MG63 (cell line): ENCODE results near the gene TSPAN9. TPM values are rescaled to one million over a fixed set of nuclear protein-coding genes. Genes with fewer than 3 reads are reported as not detected.

Experiments
- DNase-seq: peaks from one replicate; pipeline ENCODE4 v3.0.0-alpha.2; 2020
- H3K27me3 ChIP-seq: fragments of 250-450 bp; sonication (Bioruptor Pico); 2 replicates; pipeline ENCODE4 v1.5.1; 2020; ENCODE audit warnings: mild to moderate bottlenecking, moderate library complexity
- H3K36me3 ChIP-seq: fragments of 250-450 bp; sonication (Bioruptor Pico); 2 replicates; pipeline ENCODE4 v1.5.1; 2020; ENCODE audit warnings: mild to moderate bottlenecking, moderate library complexity
- H3K4me3 ChIP-seq: fragments of 250-450 bp; sonication (Bioruptor Pico); 2 replicates; pipeline ENCODE4 v1.5.1; 2020; ENCODE audit warnings: mild to moderate bottlenecking, moderate library complexity
- H3K9me3 ChIP-seq: fragments of 250-450 bp; sonication (Bioruptor Pico); 2 replicates; pipeline ENCODE4 v1.5.1; 2020; ENCODE audit warnings: mild to moderate bottlenecking, moderate library complexity
- total RNA-seq: library from RNA; depleted of rRNA; stranded (reverse); fragments of >200 nt; shearing (Covaris generic); gene quantifications from 2 replicates; pipeline ENCODE4 v1.2.3, GENCODE V29; 2014; ENCODE audit warnings: low replicate concordance

TSPAN9 gene
- total RNA-seq, 1 experiment from 2014 or later: 25.8 TPM

- H3K4me3 ChIP-seq: no peak overlapping the region
- H3K36me3 ChIP-seq: no peaks in the 10 kb centered on the region
- H3K27me3 ChIP-seq: no peaks in the 10 kb centered on the region
- no peak for DNase-seq
- no peaks in the 10 kb centered on the region for H3K9me3 ChIP-seq
Measured at GRCh38 chr12:3152892-3153291, 75.7 kb downstream of the TSPAN9 start.

GRCh38 chr12:3154006-3154405 lies 76.8 kb downstream of the TSPAN9 start:
- Histone ChIP-seq H3K27me3 (no peaks in the 10 kb centered on the region), H3K36me3 (no peaks in the 10 kb centered on the region), H3K4me3 (no peak overlapping the region), H3K9me3 (no peaks in the 10 kb centered on the region)
- no peak for DNase-seq

- H3K27me3 ChIP-seq: no peaks in the 10 kb centered on the region
- H3K9me3 ChIP-seq: no peaks in the 10 kb centered on the region
- H3K4me3 ChIP-seq: no peak overlapping the region
- no peak for DNase-seq
- no peaks in the 10 kb centered on the region for H3K36me3 ChIP-seq
Measured at GRCh38 chr12:3155702-3156370, 78.7 kb downstream of the TSPAN9 start.

GRCh38 chr12:3157581-3158323 lies 80.6 kb downstream of the TSPAN9 start:
- no peak for DNase-seq
- Histone ChIP-seq H3K4me3 (no peak overlapping the region), H3K9me3 (no peaks in the 10 kb centered on the region), H3K27me3 (no peaks in the 10 kb centered on the region), H3K36me3 (no peaks in the 10 kb centered on the region)

GRCh38 chr12:3158851-3159465 lies 81.8 kb downstream of the TSPAN9 start:
- Histone ChIP-seq H3K4me3 (no peak overlapping the region), H3K36me3 (no peaks in the 10 kb centered on the region), H3K9me3 (no peaks in the 10 kb centered on the region), H3K27me3 (no peaks in the 10 kb centered on the region)
- no peak for DNase-seq

GRCh38 chr12:3160081-3160480 lies 82.9 kb downstream of the TSPAN9 start:
- DNase-seq: no peak
- H3K9me3 ChIP-seq: no peaks in the 10 kb centered on the region

GRCh38 chr12:3161861-3162260 lies 84.7 kb downstream of the TSPAN9 start:
- Histone ChIP-seq H3K27me3 (no peaks in the 10 kb centered on the region), H3K4me3 (no peak overlapping the region), H3K36me3 (no peaks in the 10 kb centered on the region), H3K9me3 (no peaks in the 10 kb centered on the region)
- DNase-seq: no peak

More at GRCh38 chr12:3160081-3160480, 82.9 kb downstream of the TSPAN9 start:
- no peaks in the 10 kb centered on the region for H3K36me3 ChIP-seq
- no peak overlapping the region for H3K4me3 ChIP-seq
- H3K27me3 ChIP-seq: no peaks in the 10 kb centered on the region

- Histone ChIP-seq H3K36me3 (no peaks in the 10 kb centered on the region), H3K4me3 (no peak overlapping the region), H3K27me3 (no peaks in the 10 kb centered on the region), H3K9me3 (no peaks in the 10 kb centered on the region)
- DNase-seq: no peak
Measured at GRCh38 chr12:3164454-3165077, 87.4 kb downstream of the TSPAN9 start.

GRCh38 chr12:3165078-3165980 lies 88.2 kb downstream of the TSPAN9 start:
- Histone ChIP-seq H3K27me3 (no peaks in the 10 kb centered on the region), H3K4me3 (no peak overlapping the region), H3K9me3 (no peaks in the 10 kb centered on the region), H3K36me3 (no peaks in the 10 kb centered on the region)
- DNase-seq: no peak

- no peak for DNase-seq
- H3K4me3 ChIP-seq: no peak overlapping the region
- H3K27me3 ChIP-seq: no peaks in the 10 kb centered on the region
- H3K9me3 ChIP-seq: no peaks in the 10 kb centered on the region
- no peaks in the 10 kb centered on the region for H3K36me3 ChIP-seq
Measured at GRCh38 chr12:3167636-3168035, 90.5 kb downstream of the TSPAN9 start.

GRCh38 chr12:3168223-3169221 lies 91.3 kb downstream of the TSPAN9 start:
- no peaks in the 10 kb centered on the region for H3K27me3 ChIP-seq
- DNase-seq: peak; percentile 81
- no peaks in the 10 kb centered on the region for H3K36me3 ChIP-seq
- H3K4me3 ChIP-seq: no peak overlapping the region
- H3K9me3 ChIP-seq: no peaks in the 10 kb centered on the region

- no peaks in the 10 kb centered on the region for H3K36me3 ChIP-seq
- no peaks in the 10 kb centered on the region for H3K9me3 ChIP-seq
- H3K27me3 ChIP-seq: no peaks in the 10 kb centered on the region
- H3K4me3 ChIP-seq: no peak overlapping the region
- peak; percentile 37 for DNase-seq
Measured at GRCh38 chr12:3170423-3171194, 93.4 kb downstream of the TSPAN9 start.

- Histone ChIP-seq H3K9me3 (no peaks in the 10 kb centered on the region), H3K36me3 (no peaks in the 10 kb centered on the region), H3K27me3 (no peaks in the 10 kb centered on the region), H3K4me3 (no peak overlapping the region)
- no peak for DNase-seq
Measured at GRCh38 chr12:3171195-3171591, 94.0 kb downstream of the TSPAN9 start.

- H3K27me3 ChIP-seq: no peaks in the 10 kb centered on the region
- H3K9me3 ChIP-seq: no peaks in the 10 kb centered on the region
- H3K4me3 ChIP-seq: no peak overlapping the region
- H3K36me3 ChIP-seq: no peaks in the 10 kb centered on the region
- DNase-seq: no peak
Measured at GRCh38 chr12:3172124-3173007, 95.2 kb downstream of the TSPAN9 start.
